ENCODE measurements around the gene CYB5B.
A peak's percentile ranks its signal among the peaks of the same experiment; 100 is the strongest.
"Not testable (repeated sequence)": the region's sequence is repeated elsewhere in the genome, so short reads cannot be mapped to it uniquely, and the experiment has no call there.

Gene CYB5B

DNA sequence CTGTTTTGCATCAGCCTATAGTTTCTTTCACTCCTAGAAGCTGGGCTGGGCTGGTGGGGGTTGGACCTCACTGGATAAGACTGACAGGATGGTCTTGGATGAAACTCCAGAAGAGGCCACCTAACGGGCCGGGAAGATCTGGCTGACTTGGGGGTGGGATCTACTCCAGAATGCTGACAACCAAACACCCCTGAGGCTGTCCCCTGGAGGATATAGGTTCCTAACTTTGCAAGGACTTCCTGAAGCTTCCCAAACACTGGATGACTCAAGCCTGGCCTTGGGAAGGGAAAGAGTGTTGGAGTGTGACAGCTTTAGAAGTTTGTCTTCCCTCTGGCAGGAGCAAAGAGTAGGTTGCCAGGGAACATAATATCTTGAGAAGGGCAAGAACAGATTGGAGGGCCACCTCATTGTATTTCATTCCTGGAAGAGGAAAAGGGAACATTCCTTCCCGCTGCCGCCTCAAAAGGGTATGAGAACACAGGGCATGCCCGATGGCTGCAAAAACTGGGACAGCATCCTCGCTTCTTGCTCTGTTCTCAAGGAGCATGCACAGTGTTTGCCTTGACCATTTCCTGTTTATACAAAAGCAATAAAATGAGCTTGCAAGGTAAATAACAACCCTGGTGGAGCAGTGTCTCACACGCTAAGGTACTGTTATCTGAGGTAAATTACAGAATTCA, 6.8 kb upstream of the CYB5B start:
- no peaks in the 10 kb centered on the region for H3K36me3 Mint-ChIP-seq
- CTCF ChIA-PET = interaction anchor here (0.8 to 1.1 kb wide), 2 partner anchors 22 to 291 kb away, joined by 3 to 5 read pairs; no protein-coding TSS in a partner anchor
- H3K27ac Mint-ChIP-seq = no peak overlapping the region
- no peaks in the 10 kb centered on the region for H3K9me3 Mint-ChIP-seq
- H3K4me3 Mint-ChIP-seq = no peak overlapping the region
- no peaks in the 10 kb centered on the region for H3K27me3 Mint-ChIP-seq
- H3K4me1 Mint-ChIP-seq = peaks cover under 1% of the 10 kb centered on the region
- DNase-seq = no peak

- Mint-ChIP-seq H3K27ac (no peak overlapping the region), H3K36me3 (peaks cover 6% of the 10 kb centered on the region), H3K4me3 (no peak overlapping the region), H3K27me3 (no peaks in the 10 kb centered on the region), H3K4me1 (peaks cover 14% of the 10 kb centered on the region), H3K9me3 (no peaks in the 10 kb centered on the region)
- CTCF ChIA-PET = interaction anchor here (1.5 kb wide), 1 partner anchor 21 kb away, joined by 4 read pairs; no protein-coding TSS in a partner anchor
- DNase-seq = no peak
Observed at GRCh38 chr16:69419956-69420355, 4.5 kb upstream of the CYB5B start.

DNA sequence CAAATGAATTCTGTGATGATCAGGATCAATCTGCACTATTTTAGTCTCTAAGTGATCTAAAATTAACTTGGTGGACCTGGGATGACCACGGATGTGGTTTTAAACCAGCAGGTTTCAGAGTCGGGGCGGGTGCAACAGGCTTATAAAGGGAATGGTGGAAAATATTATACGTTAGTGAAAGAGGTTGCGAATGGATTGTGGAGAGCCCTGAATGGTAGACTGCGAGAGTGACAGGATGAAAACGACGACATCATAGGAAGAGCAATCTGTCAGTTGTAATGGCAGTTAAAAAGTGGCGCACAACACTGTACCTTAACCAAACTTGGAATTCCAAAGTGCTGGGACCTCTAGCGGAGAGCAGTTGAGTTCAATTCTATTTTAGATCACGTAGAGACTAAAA, 1.2 kb upstream of the CYB5B start:
- Mint-ChIP-seq H3K4me3 (peak overlapping the region; percentile 47), H3K9me3 (no peaks in the 10 kb centered on the region), H3K27ac (no peak overlapping the region), H3K36me3 (peaks cover 18% of the 10 kb centered on the region), H3K4me1 (peaks cover 31% of the 10 kb centered on the region), H3K27me3 (no peaks in the 10 kb centered on the region)
- no peak for DNase-seq
- CTCF ChIA-PET = no interaction called here

DNA sequence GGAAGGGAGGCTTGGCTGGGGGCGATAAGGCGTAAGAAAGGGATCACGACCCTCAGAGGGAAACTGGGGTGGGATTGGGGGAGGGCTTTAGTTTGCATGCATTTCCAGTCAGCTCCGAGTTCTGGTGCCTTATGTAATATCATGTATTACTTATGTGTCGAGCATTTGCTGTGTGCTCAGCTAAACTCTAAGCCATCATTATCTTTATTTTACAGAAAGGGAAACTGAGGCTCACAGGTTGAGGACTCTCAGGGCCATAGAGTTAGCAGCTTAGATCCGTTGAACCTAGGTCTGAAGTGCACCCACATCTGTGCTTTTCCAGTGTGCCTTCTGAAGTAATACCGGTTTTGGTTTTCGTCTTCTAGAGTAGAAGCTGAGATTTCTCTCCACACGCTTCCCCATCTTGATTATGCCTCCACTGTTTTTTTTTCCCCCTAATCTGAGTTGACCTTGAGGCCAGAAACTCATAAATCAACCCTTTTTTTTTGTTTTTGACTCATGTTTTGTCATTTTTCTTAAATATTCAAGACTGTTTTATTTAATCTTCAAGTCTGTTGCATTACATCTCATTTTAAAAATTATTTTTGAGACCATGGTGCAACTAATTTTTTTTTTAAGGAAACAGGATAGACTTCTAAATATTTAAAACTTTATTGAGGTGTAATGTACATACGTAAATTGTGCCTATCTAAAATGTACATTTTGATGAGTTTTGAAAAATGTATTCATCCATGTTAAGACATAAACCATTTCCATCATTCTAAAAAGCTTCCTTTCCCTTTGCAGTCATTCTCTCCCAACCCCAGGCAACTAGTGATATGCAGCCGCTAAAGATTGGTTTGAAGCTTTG, 741 bp downstream of the CYB5B start:
- H3K27ac Mint-ChIP-seq = peak overlapping the region; percentile 88
- peaks cover 10% of the 10 kb centered on the region for H3K9me3 Mint-ChIP-seq
- no peak for DNase-seq
- peaks cover 46% of the 10 kb centered on the region for H3K4me1 Mint-ChIP-seq
- peaks cover 37% of the 10 kb centered on the region for H3K36me3 Mint-ChIP-seq
- CTCF ChIA-PET = interaction anchor here (1.4 to 1.6 kb wide), 2 partner anchors 25 to 29 kb away, joined by 3 to 5 read pairs; no protein-coding TSS in a partner anchor
- H3K4me3 Mint-ChIP-seq = peak overlapping the region; percentile 92
- H3K27me3 Mint-ChIP-seq = no peaks in the 10 kb centered on the region

DNA sequence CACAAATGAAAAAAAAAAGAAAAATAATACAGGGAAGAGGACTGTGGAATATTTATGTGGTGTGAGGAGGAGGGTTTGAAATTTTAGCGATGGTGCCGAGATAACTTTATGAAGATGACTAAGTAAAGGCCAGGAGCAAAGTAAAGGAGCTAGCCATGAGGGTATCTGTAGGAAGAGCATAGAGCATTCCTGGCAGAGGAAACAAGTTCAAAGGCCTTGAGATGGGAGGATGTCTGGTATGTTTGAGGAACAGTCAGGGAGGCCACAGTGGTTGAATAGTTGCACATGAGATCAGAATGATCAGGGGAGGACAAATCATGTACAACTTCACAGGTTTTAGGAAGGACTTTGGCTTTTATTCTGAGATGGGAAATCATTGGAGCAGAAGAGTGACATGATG, 4.2 kb downstream of the CYB5B start:
- H3K27ac Mint-ChIP-seq = no peak overlapping the region
- H3K36me3 Mint-ChIP-seq = peaks cover 54% of the 10 kb centered on the region
- H3K9me3 Mint-ChIP-seq = peaks cover 10% of the 10 kb centered on the region
- CTCF ChIA-PET = no interaction called here
- H3K4me3 Mint-ChIP-seq = no peak overlapping the region
- no peaks in the 10 kb centered on the region for H3K27me3 Mint-ChIP-seq
- peaks cover 49% of the 10 kb centered on the region for H3K4me1 Mint-ChIP-seq
- DNase-seq = no peak

- Mint-ChIP-seq H3K4me1 (peaks cover 49% of the 10 kb centered on the region), H3K36me3 (peaks cover 57% of the 10 kb centered on the region), H3K27ac (peak overlapping the region; percentile 2)
- DNase-seq, H3K9me3 Mint-ChIP-seq, H3K4me3 Mint-ChIP-seq, H3K27me3 Mint-ChIP-seq, CTCF ChIA-PET: not testable (repeated sequence)
Observed at GRCh38 chr16:69429058-69429640, 4.7 kb downstream of the CYB5B start.

- Mint-ChIP-seq H3K36me3 (peaks cover 63% of the 10 kb centered on the region), H3K9me3 (peaks cover 10% of the 10 kb centered on the region), H3K27ac (no peak overlapping the region), H3K27me3 (no peaks in the 10 kb centered on the region), H3K4me3 (no peak overlapping the region), H3K4me1 (peaks cover 49% of the 10 kb centered on the region)
- CTCF ChIA-PET = interaction anchor here (1.2 kb wide), 1 partner anchor 36 kb away, joined by 3 read pairs; no protein-coding TSS in a partner anchor
- no peak for DNase-seq
Observed at GRCh38 chr16:69431948-69432468, 7.6 kb downstream of the CYB5B start.

DNA sequence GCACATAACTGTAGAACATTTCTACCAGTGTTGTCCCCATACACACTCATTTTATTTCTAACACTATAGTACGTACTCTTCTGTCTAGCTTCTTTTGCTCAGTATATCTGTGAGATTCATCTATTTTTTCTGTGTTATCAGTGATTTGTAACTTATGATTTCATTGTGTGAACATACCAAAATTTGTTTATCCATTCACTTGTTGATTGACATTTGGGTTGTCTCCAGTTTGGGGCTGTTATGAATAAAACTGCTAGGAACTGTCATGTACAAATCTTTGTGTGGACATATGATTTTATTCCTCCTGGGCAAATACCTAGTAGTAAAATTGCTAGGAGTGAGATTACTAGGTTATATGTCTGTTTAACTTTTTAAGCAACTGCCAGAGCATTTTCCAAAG, 9.6 kb downstream of the CYB5B start:
- CTCF ChIA-PET = no interaction called here
- Mint-ChIP-seq H3K9me3 (peaks cover 3% of the 10 kb centered on the region), H3K4me1 (peaks cover 50% of the 10 kb centered on the region), H3K4me3 (no peak overlapping the region), H3K36me3 (peaks cover 56% of the 10 kb centered on the region), H3K27ac (no peak overlapping the region), H3K27me3 (no peaks in the 10 kb centered on the region)
- no peak for DNase-seq

DNA sequence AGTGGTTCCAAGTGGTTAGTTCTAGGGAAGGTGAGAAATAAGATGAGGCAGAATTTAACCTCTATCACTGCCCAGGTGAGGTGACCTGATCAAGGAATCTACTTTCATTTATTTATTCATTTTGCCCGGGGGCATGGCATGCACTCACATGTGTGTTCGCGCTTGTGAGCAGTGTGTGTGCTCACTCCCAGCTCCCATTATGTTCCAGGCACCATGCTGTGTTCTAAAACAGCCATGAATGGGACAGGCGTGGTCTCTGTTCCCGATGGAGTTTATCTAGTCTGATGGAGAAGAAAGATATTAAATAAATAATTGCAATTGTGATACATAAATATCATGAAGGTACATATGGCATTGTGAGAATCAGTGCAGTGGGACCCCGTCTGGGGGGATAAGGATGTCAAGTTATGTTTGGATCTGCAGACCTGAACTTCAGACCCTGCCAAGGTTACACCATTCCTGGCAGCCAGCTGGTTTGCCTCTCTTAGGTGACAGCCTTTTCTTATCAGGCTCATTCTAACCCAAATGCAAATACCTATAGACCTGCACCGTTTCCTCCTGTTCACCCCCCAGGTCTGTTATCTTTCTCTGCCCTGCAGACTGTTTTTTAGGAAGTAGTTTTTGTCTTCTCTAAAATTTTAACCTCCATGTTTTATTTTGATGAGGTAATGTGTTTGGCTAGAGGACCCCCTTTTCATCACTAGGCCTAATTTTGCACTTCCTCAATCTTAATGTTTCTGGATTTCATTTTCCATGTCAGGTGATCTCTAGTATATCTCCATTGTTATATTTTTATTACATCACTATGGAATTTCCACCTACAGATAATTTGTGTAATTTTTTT, 11.8 kb downstream of the CYB5B start:
- CTCF ChIA-PET = no interaction called here
- H3K36me3 Mint-ChIP-seq = peaks cover 47% of the 10 kb centered on the region
- no peak overlapping the region for H3K4me3 Mint-ChIP-seq
- no peaks in the 10 kb centered on the region for H3K27me3 Mint-ChIP-seq
- H3K4me1 Mint-ChIP-seq = peaks cover 45% of the 10 kb centered on the region
- H3K9me3 Mint-ChIP-seq = no peaks in the 10 kb centered on the region
- no peak for DNase-seq
- no peak overlapping the region for H3K27ac Mint-ChIP-seq

GRCh38 chr16:69436896-69437295, 12.5 kb downstream of the CYB5B start:
- CTCF ChIA-PET = no interaction called here
- DNase-seq = no peak
- H3K27ac Mint-ChIP-seq = no peak overlapping the region
- no peaks in the 10 kb centered on the region for H3K27me3 Mint-ChIP-seq
- H3K9me3 Mint-ChIP-seq = no peaks in the 10 kb centered on the region
- peaks cover 45% of the 10 kb centered on the region for H3K4me1 Mint-ChIP-seq
- H3K36me3 Mint-ChIP-seq = peaks cover 41% of the 10 kb centered on the region
- H3K4me3 Mint-ChIP-seq = no peak overlapping the region

DNA sequence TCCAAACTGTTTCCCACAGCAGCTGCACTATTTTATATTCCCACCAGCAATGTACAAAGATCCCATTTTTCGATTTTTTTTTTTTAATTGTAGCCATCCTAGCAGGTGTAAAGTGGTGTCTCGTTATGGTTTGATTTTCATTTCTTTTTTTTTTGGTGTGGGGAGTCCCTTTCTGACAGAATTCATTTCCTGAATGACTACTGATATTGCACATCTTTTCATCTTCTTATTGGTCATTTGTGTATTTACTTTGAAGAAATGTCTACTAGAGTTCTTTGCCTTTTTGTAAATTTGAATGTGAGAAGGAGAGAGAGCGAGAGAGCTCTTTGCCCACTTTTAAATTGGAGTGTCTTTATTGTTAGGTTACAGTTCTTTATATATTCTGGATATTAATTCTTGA, 14.0 kb downstream of the CYB5B start:
- H3K4me3 Mint-ChIP-seq = no peak overlapping the region

DNA sequence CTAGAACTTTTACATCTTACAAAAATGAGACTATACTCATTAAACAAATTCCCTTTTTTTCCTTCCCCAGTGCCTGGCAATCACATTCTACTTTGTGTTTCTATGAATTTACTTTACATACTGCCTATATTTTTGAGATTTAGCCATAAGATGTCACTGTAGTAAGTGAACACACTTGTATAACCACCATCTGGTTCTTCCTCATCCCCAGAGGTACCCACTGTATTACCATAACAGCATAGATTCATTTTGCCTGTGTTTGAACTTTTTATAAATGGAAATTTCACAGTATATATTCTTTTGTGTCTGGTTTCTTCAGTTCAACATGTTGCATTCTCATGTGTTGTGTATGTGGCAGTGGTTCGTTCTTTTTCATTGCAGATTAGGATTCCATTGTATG, 15.8 kb downstream of the CYB5B start:
- Mint-ChIP-seq H3K9me3 (no peaks in the 10 kb centered on the region), H3K4me3 (no peak overlapping the region), H3K27me3 (no peaks in the 10 kb centered on the region), H3K4me1 (peaks cover 53% of the 10 kb centered on the region), H3K36me3 (peaks cover 30% of the 10 kb centered on the region), H3K27ac (no peak overlapping the region)
- CTCF ChIA-PET = no interaction called here
- no peak for DNase-seq

More for the DNA sequence above, 14.0 kb downstream of the CYB5B start:
- Mint-ChIP-seq H3K4me1 (peaks cover 46% of the 10 kb centered on the region), H3K27me3 (no peaks in the 10 kb centered on the region), H3K36me3 (peaks cover 40% of the 10 kb centered on the region), H3K9me3 (no peaks in the 10 kb centered on the region), H3K27ac (no peak overlapping the region)
- CTCF ChIA-PET = no interaction called here
- DNase-seq = no peak

DNA sequence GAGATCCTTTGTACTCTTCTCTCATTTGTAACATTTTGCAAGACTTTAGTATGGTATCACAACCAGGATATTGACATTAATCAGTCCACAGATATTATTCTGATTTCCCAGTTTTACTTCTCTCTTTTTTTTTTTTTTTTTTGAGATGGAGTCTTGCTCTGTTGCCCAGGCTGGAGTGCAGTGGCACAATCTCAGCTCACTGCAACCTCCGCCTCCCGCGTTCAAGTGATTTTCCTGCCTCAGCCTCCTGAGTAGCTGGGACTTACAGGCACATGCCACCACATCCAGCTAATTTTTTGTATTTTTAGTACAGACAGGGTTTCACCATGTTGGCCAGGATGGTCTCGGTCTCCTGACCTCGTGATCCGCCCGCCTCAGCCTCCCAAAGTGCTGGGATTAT, 16.6 kb downstream of the CYB5B start:
- CTCF ChIA-PET, H3K27ac Mint-ChIP-seq, H3K27me3 Mint-ChIP-seq, DNase-seq, H3K4me3 Mint-ChIP-seq, H3K9me3 Mint-ChIP-seq: not testable (repeated sequence)
- H3K4me1 Mint-ChIP-seq = peaks cover 51% of the 10 kb centered on the region
- peaks cover 30% of the 10 kb centered on the region for H3K36me3 Mint-ChIP-seq
